ENCODE results near the gene RIMS3.

GRCh38 chr1:40701684-40702083 is 36.2 kb upstream of the RIMS3 start:
- TF ChIP-seq, protein P1, sequence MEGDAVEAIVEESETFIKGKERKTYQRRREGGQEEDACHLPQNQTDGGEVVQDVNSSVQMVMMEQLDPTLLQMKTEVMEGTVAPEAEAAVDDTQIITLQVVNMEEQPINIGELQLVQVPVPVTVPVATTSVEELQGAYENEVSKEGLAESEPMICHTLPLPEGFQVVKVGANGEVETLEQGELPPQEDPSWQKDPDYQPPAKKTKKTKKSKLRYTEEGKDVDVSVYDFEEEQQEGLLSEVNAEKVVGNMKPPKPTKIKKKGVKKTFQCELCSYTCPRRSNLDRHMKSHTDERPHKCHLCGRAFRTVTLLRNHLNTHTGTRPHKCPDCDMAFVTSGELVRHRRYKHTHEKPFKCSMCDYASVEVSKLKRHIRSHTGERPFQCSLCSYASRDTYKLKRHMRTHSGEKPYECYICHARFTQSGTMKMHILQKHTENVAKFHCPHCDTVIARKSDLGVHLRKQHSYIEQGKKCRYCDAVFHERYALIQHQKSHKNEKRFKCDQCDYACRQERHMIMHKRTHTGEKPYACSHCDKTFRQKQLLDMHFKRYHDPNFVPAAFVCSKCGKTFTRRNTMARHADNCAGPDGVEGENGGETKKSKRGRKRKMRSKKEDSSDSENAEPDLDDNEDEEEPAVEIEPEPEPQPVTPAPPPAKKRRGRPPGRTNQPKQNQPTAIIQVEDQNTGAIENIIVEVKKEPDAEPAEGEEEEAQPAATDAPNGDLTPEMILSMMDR (IDR thresholded peaks at IDR 0.05; ENCODE audit: insufficient read depth, low read depth, low read length), result no peak
- TF ChIP-seq EZH2 (IDR thresholded peaks at IDR 0.05; ENCODE audit: insufficient read depth, low read length), result no peak
